Heart left ventricle (tissue), 13 donors: ENCODE measurements around the gene WWTR1.

Experiments
- CTCF ChIP-seq, 12 donors: fragments of 200-600 bp; sonication (generic) in 4 of 12; IDR thresholded peaks; one replicate each; pipeline versions ENCODE4 v1.5.0 to v1.8.0; 2018 to 2022; ENCODE audit warnings: antibody characterized with exemption in 12 of 12, mild to moderate bottlenecking in 5 of 12
- POLR2A ChIP-seq, 2 donors: fragments of 450-650 bp; IDR thresholded peaks; one replicate each; pipeline ENCODE4 v1.6.1; 2017; ENCODE audit warnings: antibody characterized with exemption in 2 of 2, mild to moderate bottlenecking in 2 of 2, moderate library complexity in 2 of 2
- donor health status: ischemic (EF 13 %, LVEDD 7.1; RV severe dilation, severe dysfunction).
- donor health status: DM: no; HTN: yes; CAD: no.
- donor health status: DM: no; HTN: no; CAD: no.
- donor health status: ischemic (EF 25% LVEDD 6.9; RV normal size, moderate dysfunction).
- donor health status: ischemic (EF 25% LVEDD 5.7; RV mildly dilated, moderate dysfunction).
- donor health status: ischemic (EF 35%, LVEDD 5.7; RV mildly dilated, moderate dysfunction).
- donor health status: nonischemic (EF 11% LVEDD 7.7; RV severe dilation, severe dysfunction).
- donor health status: DM: yes; HTN: yes; CAD: no.
- donor health status: PGD.
- donor health status: ischemic (EF 29% LVEDD 5.4; RV normal size, mild dysfunction).
- donor health status: nonischemic (EF 23%, LVEDD 6.1; RV moderate dilation, normal function).

- TF ChIP-seq CTCF (IDR thresholded peaks at IDR 0.05) (no peak), POLR2A (IDR thresholded peaks at IDR 0.05) (no peak)
Measured at GRCh38 chr3:149643963-149644362, 13.9 kb downstream of the WWTR1 start.
